GM23248 (cell line): ENCODE measurements around the gene GIPC2. TPM values are rescaled to one million over a fixed set of nuclear protein-coding genes. Genes with fewer than 3 reads are reported as not detected.

ENCODE experiments used
- DNase-seq: peaks from one replicate; pipeline ENCODE4 v3.0.0-alpha.2; 2015
- H2AFZ ChIP-seq: fragments of 200-600 bp; sonication (generic); 2 replicates; pipeline ENCODE4 v1.6.1; 2016; ENCODE audit warnings: antibody characterized with exemption
- H3F3A ChIP-seq: fragments of 200-600 bp; sonication (generic); 2 replicates; pipeline ENCODE4 v1.6.1; 2016; ENCODE audit warnings: mild to moderate bottlenecking, antibody characterized with exemption, mixed run types; ENCODE audit not compliant: insufficient read depth
- H3K27ac ChIP-seq: fragments of 200-600 bp; sonication (generic); 2 replicates; pipeline ENCODE4 v1.5.1; 2016; ENCODE audit warnings: mild to moderate bottlenecking
- H3K27me3 ChIP-seq: fragments of 200-600 bp; sonication (generic); replicated peaks from 2 replicates; pipeline ENCODE4 v1.6.1; 2016; ENCODE audit warnings: mild to moderate bottlenecking; ENCODE audit not compliant: insufficient read depth
- H3K36me3 ChIP-seq: fragments of 200-600 bp; sonication (generic); 2 replicates; pipeline ENCODE4 v1.6.1; 2016; ENCODE audit warnings: low read depth, mild to moderate bottlenecking
- H3K4me1 ChIP-seq: fragments of 200-600 bp; sonication (generic); 2 replicates; pipeline ENCODE4 v1.6.1; 2016; ENCODE audit warnings: mild to moderate bottlenecking; ENCODE audit not compliant: insufficient read depth
- H3K4me2 ChIP-seq: fragments of 200-600 bp; sonication (generic); one replicate; pipeline ENCODE4 v1.6.1; 2016; ENCODE audit warnings: mild to moderate bottlenecking; ENCODE audit not compliant: unreplicated experiment
- H3K4me3 ChIP-seq: fragments of 200-600 bp; sonication (generic); 2 replicates; pipeline ENCODE4 v1.5.1; 2016; ENCODE audit warnings: mild to moderate bottlenecking
- H3K79me2 ChIP-seq: fragments of 200-600 bp; sonication (generic); 2 replicates; pipeline ENCODE4 v1.6.1; 2016; ENCODE audit warnings: mild to moderate bottlenecking; ENCODE audit not compliant: insufficient read depth
- H3K9ac ChIP-seq: fragments of 200-600 bp; sonication (generic); 2 replicates; pipeline ENCODE4 v1.6.1; 2016; ENCODE audit warnings: mild to moderate bottlenecking
- H3K9me2 ChIP-seq: fragments of 200-600 bp; sonication (generic); 2 replicates; pipeline ENCODE4 v1.6.1; 2016; ENCODE audit warnings: mixed run types, mild to moderate bottlenecking, moderate library complexity; ENCODE audit not compliant: insufficient read depth
- H3K9me3 ChIP-seq: fragments of 200-600 bp; sonication (generic); one replicate; pipeline ENCODE4 v1.6.1; 2017; ENCODE audit warnings: low read depth
- H4K20me1 ChIP-seq: fragments of 200-600 bp; sonication (generic); 2 replicates; pipeline ENCODE4 v1.6.0; 2016; ENCODE audit not compliant: insufficient read depth
- EZH2 ChIP-seq: fragments of 200-600 bp; sonication (generic); IDR thresholded peaks from 2 replicates; pipeline ENCODE4 v1.6.1; 2018; ENCODE audit warnings: antibody characterized with exemption, mild to moderate bottlenecking; ENCODE audit not compliant: insufficient read depth, poor library complexity, severe bottlenecking
- EZH2phosphoT487 ChIP-seq: fragments of 200-600 bp; sonication (generic); IDR thresholded peaks from 2 replicates; pipeline ENCODE4 v1.6.1; 2018; ENCODE audit warnings: antibody characterized with exemption, moderate library complexity, mild to moderate bottlenecking, low read depth; ENCODE audit not compliant: insufficient read depth
- WGBS, 2 experiments: methylation state at CpG; one replicate each; pipeline ENCODE4 v1.1.6; 2015 to 2017; ENCODE audit warnings: low lambda C conversion rate in 2 of 2, low coverage in 1 of 2; ENCODE audit errors: missing lambda C conversion rate in 2 of 2; 5-methylcytosine and 5-hydroxymethylcytosine counted together
- in situ Hi-C: fragments of 300-500 bp; cut with MboI; formaldehyde crosslinking; loops from 2 replicates; pipeline ENCODE4 v1.15.0; 2020
- polyA plus RNA-seq: library from polyadenylated mRNA; unstranded; fragments of >200 nt; fragmentation: Nextera tagmentation; extraction: Ambion mirVana; gene quantifications from 2 replicates; pipeline ENCODE4 v1.2.1, GENCODE V29; 2016
- total RNA-seq: library from RNA; depleted of rRNA; stranded (reverse); fragments of >200 nt; shearing (Covaris generic); gene quantifications from 2 replicates; pipeline ENCODE4 v1.2.3, GENCODE V29; 2014

GIPC2 gene
- total and polyA plus RNA-seq, 2 experiments from 2014 or later, result 0.32 to 0.68 TPM

- no peak for DNase-seq
- Histone ChIP-seq H3K36me3 (no peaks in the 10 kb centered on the region), H4K20me1 (no peaks in the 10 kb centered on the region), H3K79me2 (no peaks in the 10 kb centered on the region), H3F3A (peaks cover 10% of the 10 kb centered on the region; the same call in 1 of the 2 replicates), H3K27me3 (no peaks in the 10 kb centered on the region), H3K4me3 (no peak overlapping the region), H3K9ac (no peak overlapping the region), H3K4me2 (no peak overlapping the region), H3K4me1 (peaks cover 29% of the 10 kb centered on the region), H3K9me2 (no peaks in the 10 kb centered on the region), H3K27ac (no peak overlapping the region), H2AFZ (no peak overlapping the region), H3K9me3 (no peaks in the 10 kb centered on the region)
- in situ Hi-C loops, result no loop called here
- TF ChIP-seq EZH2, result no peak
- TF ChIP-seq EZH2phosphoT487, result no peak
These were observed 42.7 kb downstream of the GIPC2 start for GRCh38 chr1:78088486-78088885.

- TF ChIP-seq EZH2phosphoT487 (no peak), EZH2 (no peak)
- no peak overlapping the region for H3K4me3 ChIP-seq
- H2AFZ ChIP-seq, result no peak overlapping the region
- no peaks in the 10 kb centered on the region for H4K20me1 ChIP-seq
- DNase-seq, result no peak
- no peaks in the 10 kb centered on the region for H3K27me3 ChIP-seq
- H3K9me2 ChIP-seq, result no peaks in the 10 kb centered on the region
- H3F3A ChIP-seq, result peaks cover 10% of the 10 kb centered on the region; the same call in 1 of the 2 replicates
- no peak overlapping the region for H3K27ac ChIP-seq
- peaks cover 31% of the 10 kb centered on the region for H3K4me1 ChIP-seq
- 97% methylated on average over 3 of the region's 3 CpGs for WGBS, 2 experiments
- in situ Hi-C loops, result no loop called here
- no peaks in the 10 kb centered on the region for H3K36me3 ChIP-seq
- H3K9ac ChIP-seq, result no peak overlapping the region
- no peaks in the 10 kb centered on the region for H3K9me3 ChIP-seq
- no peak overlapping the region for H3K4me2 ChIP-seq
- no peaks in the 10 kb centered on the region; the same call in 1 of the 2 replicates for H3K79me2 ChIP-seq
These were observed 43.2 kb downstream of the GIPC2 start for GRCh38 chr1:78089010-78089409.

GRCh38 chr1:78090472-78091133 lies 44.8 kb downstream of the GIPC2 start:
- no peaks in the 10 kb centered on the region for H3K27me3 ChIP-seq
- peak overlapping the region; percentile 18 for H3K4me2 ChIP-seq
- peaks cover 44% of the 10 kb centered on the region for H3K4me1 ChIP-seq
- 87 to 92% methylated on average over 3 of the region's 3 CpGs for WGBS, 2 experiments
- H3K9me2 ChIP-seq, result no peaks in the 10 kb centered on the region
- H3K9me3 ChIP-seq, result no peaks in the 10 kb centered on the region
- in situ Hi-C loops, result no loop called here
- DNase-seq, result no peak
- H2AFZ ChIP-seq, result peak overlapping the region; percentile 86
- TF ChIP-seq EZH2phosphoT487, result no peak
- TF ChIP-seq EZH2, result no peak
- no peak overlapping the region for H3K27ac ChIP-seq
- no peaks in the 10 kb centered on the region for H3K36me3 ChIP-seq
- H4K20me1 ChIP-seq, result no peaks in the 10 kb centered on the region
- H3K4me3 ChIP-seq, result no peak overlapping the region
- no peaks in the 10 kb centered on the region; the same call in 1 of the 2 replicates for H3K79me2 ChIP-seq
- H3F3A ChIP-seq, result peaks cover 22% of the 10 kb centered on the region
- no peak overlapping the region for H3K9ac ChIP-seq

GRCh38 chr1:78091215-78091813 lies 45.5 kb downstream of the GIPC2 start:
- Histone ChIP-seq H3K79me2 (no peaks in the 10 kb centered on the region; the same call in 1 of the 2 replicates), H3K27ac (no peak overlapping the region), H3K9ac (no peak overlapping the region), H3K4me1 (peaks cover 51% of the 10 kb centered on the region), H4K20me1 (no peaks in the 10 kb centered on the region), H3K9me3 (no peaks in the 10 kb centered on the region), H2AFZ (peak overlapping the region; percentile 86), H3K27me3 (no peaks in the 10 kb centered on the region), H3K9me2 (no peaks in the 10 kb centered on the region), H3K36me3 (no peaks in the 10 kb centered on the region), H3K4me2 (peak overlapping the region; percentile 18), H3K4me3 (no peak overlapping the region), H3F3A (peaks cover 29% of the 10 kb centered on the region)
- WGBS, 2 experiments, result 49 to 55% methylated on average over 18 of the region's 18 CpGs
- in situ Hi-C loops, result no loop called here
- no peak for TF ChIP-seq EZH2
- no peak for TF ChIP-seq EZH2phosphoT487
- DNase-seq, result no peak
